Mesenchymal stem cell (in vitro differentiated cells and primary cell): ENCODE results near the gene NSMF.
A peak's percentile ranks its signal among the peaks of the same experiment; 100 is the strongest.

Source experiments
- DNase-seq: peaks from one replicate; pipeline ENCODE4 v3.0.0-alpha.2; 2013
- H2AFZ ChIP-seq: one replicate; pipeline ENCODE4 v1.6.1; 2013; ENCODE audit warnings: low read depth, mild to moderate bottlenecking, control low read depth, inconsistent platforms, low read length, moderate library complexity
- H2AK5ac ChIP-seq: 2 replicates; pipeline ENCODE4 v1.6.1; 2013; ENCODE audit warnings: low read length, moderate library complexity, mild to moderate bottlenecking, inconsistent platforms; ENCODE audit not compliant: severe bottlenecking
- H2BK120ac ChIP-seq: one replicate; pipeline ENCODE4 v1.6.1; 2013; ENCODE audit warnings: low read depth, mild to moderate bottlenecking, inconsistent platforms, low read length, moderate library complexity
- H2BK12ac ChIP-seq, 2 experiments: one replicate each; pipeline ENCODE4 v1.6.1; 2013; ENCODE audit warnings: inconsistent platforms in 2 of 2, low read length in 2 of 2, mild to moderate bottlenecking in 2 of 2, moderate library complexity in 2 of 2, control low read depth in 1 of 2
- H2BK15ac ChIP-seq: one replicate; pipeline ENCODE4 v1.6.1; 2013; ENCODE audit warnings: mild to moderate bottlenecking, low read depth, inconsistent platforms; ENCODE audit not compliant: poor library complexity, severe bottlenecking
- H2BK5ac ChIP-seq: 2 replicates; pipeline ENCODE4 v1.6.1; 2013; ENCODE audit warnings: low read depth, mild to moderate bottlenecking, low read length, control low read depth, inconsistent platforms; ENCODE audit not compliant: poor library complexity, severe bottlenecking
- H3K14ac ChIP-seq, 2 experiments: one replicate each; pipeline ENCODE4 v1.6.1; 2013; ENCODE audit warnings: inconsistent platforms in 2 of 2, low read length in 2 of 2, control low read depth in 1 of 2, mild to moderate bottlenecking in 1 of 2, moderate library complexity in 1 of 2
- H3K18ac ChIP-seq, 2 experiments: one replicate each; pipeline ENCODE4 v1.6.1; 2013; ENCODE audit warnings: inconsistent platforms in 2 of 2, low read length in 2 of 2, control low read depth in 1 of 2, low read depth in 1 of 2, mild to moderate bottlenecking in 1 of 2
- H3K23ac ChIP-seq, 2 experiments: one replicate each; pipeline ENCODE4 v1.6.1; 2013; ENCODE audit warnings: inconsistent platforms in 2 of 2, low read length in 2 of 2, mild to moderate bottlenecking in 2 of 2, moderate library complexity in 2 of 2, control low read depth in 1 of 2
- H3K27ac ChIP-seq: 2 replicates; pipeline ENCODE4 v1.5.1; 2013; ENCODE audit warnings: mild to moderate bottlenecking, moderate library complexity, low read length, control low read depth, inconsistent platforms; ENCODE audit not compliant: poor library complexity, severe bottlenecking
- H3K27me3 ChIP-seq, 2 experiments: 2 replicates each; pipeline versions ENCODE4 v1.6.1 to v1.7.0; 2013; ENCODE audit warnings: low read length in 2 of 2, mild to moderate bottlenecking in 2 of 2, moderate library complexity in 2 of 2, control low read depth in 1 of 2, inconsistent platforms in 1 of 2; ENCODE audit not compliant: control insufficient read depth in 1 of 2, insufficient read depth in 1 of 2
- H3K36me3 ChIP-seq, 2 experiments: 2 replicates each; pipeline versions ENCODE4 v1.6.1 to v1.7.0; 2013; ENCODE audit warnings: low read length in 2 of 2, control low read depth in 1 of 2, inconsistent platforms in 1 of 2, low read depth in 1 of 2, mild to moderate bottlenecking in 1 of 2; ENCODE audit not compliant: insufficient read depth in 2 of 2, control insufficient read depth in 1 of 2
- H3K4ac ChIP-seq, 2 experiments: one replicate each; pipeline ENCODE4 v1.6.1; 2013; ENCODE audit warnings: inconsistent platforms in 2 of 2, low read length in 2 of 2, mild to moderate bottlenecking in 2 of 2, moderate library complexity in 2 of 2, control low read depth in 1 of 2, low read depth in 1 of 2
- H3K4me1 ChIP-seq: 2 replicates; pipeline ENCODE4 v1.6.1; 2013; ENCODE audit warnings: low read depth, low read length, control low read depth; ENCODE audit not compliant: control insufficient read depth, insufficient read depth
- H3K4me2 ChIP-seq: 2 replicates; pipeline ENCODE4 v1.6.1; 2013; ENCODE audit warnings: low read length, mild to moderate bottlenecking, inconsistent platforms; ENCODE audit not compliant: poor library complexity, severe bottlenecking
- H3K4me3 ChIP-seq, 2 experiments: 2 replicates each; pipeline versions ENCODE4 v1.5.1 to v1.7.0; 2013; ENCODE audit warnings: low read length in 2 of 2, mild to moderate bottlenecking in 2 of 2, control low read depth in 1 of 2, low read depth in 1 of 2; ENCODE audit not compliant: insufficient read depth in 1 of 2
- H3K79me1 ChIP-seq: replicated peaks from 2 replicates; pipeline ENCODE4 v1.6.1; 2013; ENCODE audit warnings: mild to moderate bottlenecking, control low read depth, low read length, inconsistent platforms; ENCODE audit not compliant: poor library complexity, severe bottlenecking
- H3K9ac ChIP-seq: 2 replicates; pipeline ENCODE4 v1.7.0; 2013; ENCODE audit warnings: mild to moderate bottlenecking, low read length, moderate library complexity
- H3K9me3 ChIP-seq: 2 replicates; pipeline ENCODE4 v1.7.0; 2013; ENCODE audit warnings: mild to moderate bottlenecking, low read length; ENCODE audit not compliant: control insufficient read depth
- H4K8ac ChIP-seq: one replicate; pipeline ENCODE4 v1.6.1; 2013; ENCODE audit warnings: inconsistent platforms, mild to moderate bottlenecking, low read length, moderate library complexity
- H4K91ac ChIP-seq: one replicate; pipeline ENCODE4 v1.6.1; 2013; ENCODE audit warnings: mild to moderate bottlenecking, low read length, inconsistent platforms
- WGBS: methylation state at CpG from one replicate; pipeline ENCODE4 v1.1.7; 2013; ENCODE audit warnings: mixed read lengths; 5-methylcytosine and 5-hydroxymethylcytosine counted together

NSMF gene

GRCh38 chr9:137462986-137463930 lies 4.1 kb upstream of the NSMF start:
- Histone ChIP-seq H3K4me3 (no peak overlapping the region), H3K4me2 (no peak overlapping the region), H3K18ac (no peak overlapping the region), H2BK15ac (no peak overlapping the region), H4K8ac (no peak overlapping the region), H3K14ac (no peak overlapping the region), H3K4ac (no peak overlapping the region), H2AK5ac (no peak overlapping the region), H3K9ac (no peak overlapping the region), H3K36me3 (peaks cover 0 to 10% of the 10 kb centered on the region in 2 experiments), H2BK12ac (no peak overlapping the region), H3K9me3 (no peaks in the 10 kb centered on the region), H2BK120ac (no peak overlapping the region), H4K91ac (no peak overlapping the region), H2BK5ac (no peak overlapping the region), H2AFZ (no peak overlapping the region), H3K27ac (no peak overlapping the region), H3K4me1 (peaks cover 17% of the 10 kb centered on the region), H3K23ac (no peak overlapping the region), H3K27me3 (peaks cover 0 to 2% of the 10 kb centered on the region in 2 experiments), H3K79me1 (peaks cover 4% of the 10 kb centered on the region)
- DNase-seq = no peak
- WGBS = 89% methylated on average over 30 of the region's 30 CpGs

GRCh38 chr9:137462396-137462985 lies 3.4 kb upstream of the NSMF start:
- Histone ChIP-seq H3K27me3 (peaks cover 0 to 2% of the 10 kb centered on the region in 2 experiments), H2BK15ac (no peak overlapping the region), H2BK5ac (no peak overlapping the region), H3K9ac (no peak overlapping the region), H3K23ac (no peak overlapping the region), H2BK120ac (no peak overlapping the region), H2AFZ (no peak overlapping the region), H2AK5ac (no peak overlapping the region), H3K4me3 (no peak overlapping the region), H3K4me2 (no peak overlapping the region), H3K4me1 (peaks cover 24% of the 10 kb centered on the region), H2BK12ac (no peak overlapping the region), H4K91ac (no peak overlapping the region), H3K79me1 (peaks cover 6% of the 10 kb centered on the region), H3K18ac (no peak overlapping the region), H3K4ac (no peak overlapping the region), H3K36me3 (peaks cover 0 to 15% of the 10 kb centered on the region in 2 experiments), H3K27ac (no peak overlapping the region), H4K8ac (no peak overlapping the region), H3K14ac (no peak overlapping the region), H3K9me3 (no peaks in the 10 kb centered on the region)
- 91% methylated on average over 25 of the region's 25 CpGs for WGBS
- no peak for DNase-seq

- no peak overlapping the region for H2BK12ac ChIP-seq
- DNase-seq = peak; percentile 43
- no peak overlapping the region for H4K91ac ChIP-seq
- H3K27me3 ChIP-seq = peaks cover 0 to 2% of the 10 kb centered on the region in 2 experiments
- H4K8ac ChIP-seq = no peak overlapping the region
- H3K9me3 ChIP-seq = no peaks in the 10 kb centered on the region
- H2BK5ac ChIP-seq = no peak overlapping the region
- 54% methylated on average over 51 of the region's 52 CpGs for WGBS
- no peak overlapping the region for H3K4me2 ChIP-seq
- no peak overlapping the region for H3K4ac ChIP-seq
- H2BK120ac ChIP-seq = no peak overlapping the region
- H2BK15ac ChIP-seq = no peak overlapping the region
- H3K36me3 ChIP-seq = peaks cover 6 to 22% of the 10 kb centered on the region in 2 experiments
- no peak overlapping the region for H3K4me3 ChIP-seq
- H3K14ac ChIP-seq = no peak overlapping the region
- no peak overlapping the region for H3K18ac ChIP-seq
- H3K4me1 ChIP-seq = peaks cover 31% of the 10 kb centered on the region
- H2AFZ ChIP-seq = no peak overlapping the region
- no peak overlapping the region for H2AK5ac ChIP-seq
- H3K9ac ChIP-seq = no peak overlapping the region
- no peak overlapping the region for H3K27ac ChIP-seq
- H3K79me1 ChIP-seq = peaks cover 8% of the 10 kb centered on the region
- no peak overlapping the region for H3K23ac ChIP-seq
These were observed 2.7 kb upstream of the NSMF start for GRCh38 chr9:137461663-137462395.

GRCh38 chr9:137461316-137461662 lies 2.2 kb upstream of the NSMF start:
- Histone ChIP-seq H3K4me1 (peaks cover 36% of the 10 kb centered on the region), H3K27ac (no peak overlapping the region), H2AK5ac (no peak overlapping the region), H2BK5ac (no peak overlapping the region), H2BK120ac (no peak overlapping the region), H3K4ac (no peak overlapping the region), H2BK12ac (no peak overlapping the region), H3K27me3 (peaks cover 0 to 2% of the 10 kb centered on the region in 2 experiments), H3K4me3 (no peak overlapping the region), H3K18ac (peak overlapping the region in 1 of 2 experiments; percentile 48), H3K36me3 (peaks cover 11 to 22% of the 10 kb centered on the region in 2 experiments), H2AFZ (no peak overlapping the region), H3K9ac (no peak overlapping the region), H3K4me2 (no peak overlapping the region), H3K23ac (no peak overlapping the region), H2BK15ac (no peak overlapping the region), H3K79me1 (peaks cover 8% of the 10 kb centered on the region), H4K91ac (no peak overlapping the region), H3K14ac (no peak overlapping the region), H3K9me3 (no peaks in the 10 kb centered on the region), H4K8ac (no peak overlapping the region)
- DNase-seq = no peak
- WGBS = 92% methylated on average over 16 of the region's 21 CpGs
